Measurements from ENCODE around the gene PHACTR1.

GRCh38 chr6:13242178-13242577, 525.6 kb downstream of the PHACTR1 start:
- TF ChIP-seq ARNTL (CRISPR knock-in tag; IDR thresholded peaks at IDR 0.05; ENCODE audit: borderline replicate concordance, low read depth) = no peak
- TF ChIP-seq RARB (CRISPR knock-in tag; IDR thresholded peaks at IDR 0.05) = no peak

Measured in SK-N-SH treated with all-trans-retinoic acid at 6 μM for 48 hours (cell line).